ENCODE results near the gene AZIN2.
"Not testable (repeated sequence)": the region's sequence is repeated elsewhere in the genome, so short reads cannot be mapped to it uniquely, and the experiment has no call there.

The AZIN2 gene

DNA sequence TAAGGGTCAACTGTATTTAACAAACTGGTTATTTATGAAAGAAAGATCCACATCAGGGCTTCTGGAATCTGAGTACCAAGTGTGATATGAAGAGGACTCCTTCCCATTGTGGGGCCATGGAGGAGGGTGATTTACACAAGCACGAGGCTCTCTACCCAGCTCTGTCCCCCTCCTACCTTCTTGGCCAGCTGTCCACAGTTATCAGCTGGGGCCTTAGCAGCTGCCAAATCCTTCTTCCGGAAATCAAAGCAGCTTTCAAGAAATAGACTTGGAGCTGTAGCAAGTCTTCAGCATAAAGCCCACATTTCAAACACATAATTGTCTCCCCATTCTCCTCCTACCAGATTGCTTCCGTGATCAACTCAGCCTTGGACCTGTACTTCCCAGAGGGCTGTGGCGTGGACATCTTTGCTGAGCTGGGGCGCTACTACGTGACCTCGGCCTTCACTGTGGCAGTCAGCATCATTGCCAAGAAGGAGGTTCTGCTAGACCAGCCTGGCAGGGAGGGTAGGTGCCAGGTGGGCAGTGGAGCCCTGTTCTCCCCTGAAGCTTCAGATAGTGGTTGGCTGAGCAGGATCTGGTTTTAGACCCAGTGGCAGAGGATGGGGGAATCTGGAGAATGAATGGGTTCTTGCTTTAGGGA is 15.5 kb downstream of the AZIN2 start:
- DNase-seq: no peak

DNA sequence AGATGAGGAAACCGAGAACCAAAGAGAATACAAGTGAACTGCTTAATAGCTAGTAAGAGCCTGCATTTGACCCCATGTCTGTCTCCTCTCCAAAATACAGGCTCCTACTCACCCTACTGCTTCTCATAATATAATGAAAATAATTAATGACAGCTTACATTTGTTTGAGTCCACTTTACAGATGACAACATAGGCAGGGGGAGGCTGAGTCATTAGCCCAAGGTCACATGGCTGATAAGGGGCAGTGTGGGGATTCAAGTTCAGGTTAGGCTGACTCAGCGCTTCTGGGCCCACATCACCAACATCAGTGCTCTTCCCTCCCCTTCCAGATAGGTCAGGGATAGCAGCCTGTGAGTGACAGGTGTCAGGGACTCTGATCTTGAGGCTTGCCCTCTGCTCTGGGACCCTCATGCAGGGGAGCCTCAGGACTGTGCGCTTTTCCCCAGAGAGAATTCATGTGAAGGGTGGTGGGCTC is 16.2 kb downstream of the AZIN2 start:
- DNase-seq: no peak

DNA sequence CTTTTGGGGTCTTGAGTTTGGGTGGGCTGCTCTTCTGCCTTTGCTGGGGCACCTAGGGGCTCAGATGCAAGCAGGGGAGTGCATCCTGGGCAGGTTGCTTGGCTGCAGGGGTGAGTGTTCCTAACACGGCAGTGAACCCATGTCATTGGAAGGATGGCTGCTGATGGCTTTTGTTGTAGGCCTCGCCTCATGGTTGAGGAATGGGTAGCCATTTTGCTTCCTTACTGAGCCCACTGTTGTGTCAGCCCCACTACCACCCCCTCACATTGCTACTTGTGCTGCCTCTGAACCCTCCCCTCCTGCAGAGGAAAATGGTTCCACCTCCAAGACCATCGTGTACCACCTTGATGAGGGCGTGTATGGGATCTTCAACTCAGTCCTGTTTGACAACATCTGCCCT is 16.8 kb downstream of the AZIN2 start:
- no peak for DNase-seq

DNA sequence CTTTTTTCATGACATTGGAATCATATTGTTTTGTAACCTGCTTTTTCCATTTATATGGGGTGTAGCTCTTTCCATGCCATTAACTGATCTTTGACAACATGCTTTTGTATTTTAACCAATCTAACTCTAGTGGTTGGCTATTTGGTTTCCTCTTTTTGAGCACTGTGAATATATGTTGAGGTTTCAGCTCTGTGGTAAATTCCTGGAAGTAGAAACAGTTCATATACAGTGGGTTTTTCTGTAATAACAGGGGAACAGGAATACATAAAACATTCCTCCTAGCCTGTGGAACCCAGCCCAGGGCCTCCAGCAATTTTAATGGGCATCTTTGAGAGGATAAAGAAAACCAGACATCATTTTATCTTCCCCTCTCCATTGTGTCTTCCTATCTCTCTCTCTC is 17.4 kb downstream of the AZIN2 start:
- DNase-seq: no peak

DNA sequence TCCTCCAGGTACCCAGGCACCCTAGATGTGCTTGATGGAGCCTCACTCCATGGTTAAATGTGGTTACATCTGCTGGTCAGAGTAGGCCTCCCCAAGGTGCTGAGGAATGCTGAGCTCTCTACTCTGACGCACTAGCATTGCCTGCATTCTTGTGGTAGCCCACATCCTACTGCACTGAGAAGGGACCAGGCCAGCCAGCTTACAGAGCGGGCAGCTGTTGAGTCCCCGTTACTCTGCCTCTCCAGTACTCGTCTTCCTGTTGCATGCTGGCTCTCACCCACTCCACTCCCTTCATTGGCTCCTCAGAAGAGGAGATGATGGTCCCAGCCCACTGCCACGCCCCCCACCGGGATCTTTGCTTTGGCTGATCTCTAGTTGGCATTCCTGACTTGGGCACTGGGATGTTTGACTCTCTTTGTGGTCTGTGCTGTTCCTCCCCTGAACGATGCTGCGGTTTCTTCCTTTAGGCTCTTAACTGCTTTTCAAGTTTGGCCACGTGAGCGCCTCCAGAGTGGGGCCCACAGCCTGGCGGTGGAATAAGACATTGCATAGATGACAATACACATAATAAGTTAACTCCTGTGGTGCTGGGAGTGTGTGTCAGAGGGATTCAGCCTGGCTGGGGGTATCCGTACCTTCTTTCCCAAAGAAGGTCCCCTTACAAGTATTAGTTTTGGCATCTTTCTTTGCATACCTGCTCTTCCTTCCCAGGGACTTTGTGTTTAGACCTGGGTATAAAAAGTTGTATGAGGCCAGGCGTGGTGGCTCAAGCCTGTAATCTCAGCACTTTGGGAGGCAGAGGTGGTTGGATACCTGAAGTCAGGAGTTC is 18.6 kb downstream of the AZIN2 start:
- DNase-seq: peak; percentile 84

DNA sequence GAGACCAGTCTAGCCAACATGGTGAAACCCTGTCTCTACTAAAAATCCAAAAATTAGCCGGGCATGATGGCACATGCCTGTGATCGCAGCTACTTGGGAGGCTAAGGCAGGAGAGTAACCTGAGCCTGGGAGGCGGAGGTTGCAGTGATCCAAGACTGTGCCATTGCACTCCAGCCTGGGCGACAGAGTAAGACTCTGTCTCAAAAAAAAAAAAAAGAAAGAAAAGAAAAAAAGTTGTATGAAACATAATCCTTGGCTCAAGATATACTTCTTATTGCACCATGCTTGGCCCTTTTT is 19.1 kb downstream of the AZIN2 start:
- not testable (repeated sequence) for DNase-seq

DNA sequence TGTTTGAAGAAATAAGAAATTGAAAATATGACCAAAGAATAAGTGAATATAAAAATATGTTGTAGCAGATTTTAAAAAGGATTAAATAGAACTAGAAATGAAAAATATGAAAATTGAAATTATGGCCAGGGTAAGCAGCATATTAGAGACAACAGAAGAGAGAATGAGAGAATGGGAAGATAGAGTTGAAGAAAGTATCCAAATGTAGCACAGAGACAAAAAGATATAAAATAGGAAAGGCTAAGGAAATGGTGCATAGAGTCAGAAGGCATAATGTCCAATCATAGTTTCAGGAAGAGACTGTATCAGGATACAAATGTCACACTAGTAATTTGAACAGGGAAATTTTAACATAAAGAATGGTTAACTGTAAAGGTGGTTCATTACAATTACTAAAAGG is 29.5 kb downstream of the AZIN2 start:
- no peak for DNase-seq

DNA sequence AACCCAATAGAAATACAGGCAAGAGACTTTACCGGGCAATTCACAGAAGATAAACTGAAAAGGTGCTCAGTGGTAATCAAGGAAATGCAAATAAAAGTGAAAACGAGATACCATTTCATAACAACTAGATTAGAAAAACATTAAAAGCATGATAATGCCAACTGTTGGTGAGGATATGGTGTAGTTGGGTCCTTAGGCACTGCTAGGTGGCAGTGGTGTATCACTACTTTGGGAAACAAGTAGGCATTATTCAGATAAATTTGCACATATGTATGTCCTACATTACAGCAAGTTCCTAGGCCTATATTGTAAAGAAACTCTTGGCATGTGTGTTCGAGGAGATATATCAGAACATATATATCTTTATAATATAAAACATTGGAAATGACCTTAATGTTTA is 31.0 kb downstream of the AZIN2 start:
- DNase-seq: no peak

DNA sequence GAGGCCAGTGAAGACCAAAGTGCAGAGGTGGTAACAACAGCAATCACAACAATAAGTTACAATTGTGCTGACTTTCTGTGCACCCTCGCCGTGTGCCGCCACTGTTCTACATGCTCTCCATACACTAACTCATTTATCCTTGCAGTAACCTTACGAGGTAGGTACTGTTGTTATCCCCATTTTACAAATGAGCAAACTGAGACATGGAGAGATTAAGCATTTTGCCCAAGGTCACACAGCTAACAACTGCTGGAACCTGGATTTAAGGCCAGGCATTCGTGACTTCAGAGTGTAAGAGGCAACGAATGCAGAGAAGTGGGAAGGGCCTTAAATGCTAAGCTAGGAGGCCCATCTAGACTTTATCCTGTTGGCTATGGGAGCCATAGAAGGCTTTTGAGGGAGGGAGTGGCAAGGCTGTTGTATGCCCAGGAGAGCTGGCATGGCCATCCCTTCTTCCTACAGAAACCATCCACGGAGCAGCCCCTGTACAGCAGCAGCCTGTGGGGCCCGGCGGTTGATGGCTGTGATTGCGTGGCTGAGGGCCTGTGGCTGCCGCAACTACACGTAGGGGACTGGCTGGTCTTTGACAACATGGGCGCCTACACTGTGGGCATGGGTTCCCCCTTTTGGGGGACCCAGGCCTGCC is 36.6 kb downstream of the AZIN2 start:
- DNase-seq: no peak

DNA sequence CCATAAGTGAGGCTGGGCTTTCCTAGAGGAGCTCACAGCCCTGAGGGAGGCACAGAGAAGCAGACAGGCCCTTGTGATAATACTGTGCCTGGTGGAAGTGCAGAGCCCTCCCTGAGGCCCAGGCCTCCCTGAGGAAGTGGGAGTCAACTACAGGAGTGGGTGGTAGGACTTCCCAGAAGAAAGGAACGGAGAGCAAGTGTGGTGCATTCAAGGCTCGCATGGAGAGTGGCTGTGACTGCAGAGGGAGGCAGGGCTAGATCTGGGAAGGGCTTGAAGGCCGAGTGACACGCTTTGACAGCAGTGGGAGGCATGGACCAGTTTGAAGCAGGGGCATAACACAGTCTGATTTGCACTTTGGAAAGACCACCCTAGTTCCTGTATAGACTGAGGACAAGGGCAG is 37.3 kb downstream of the AZIN2 start:
- no peak for DNase-seq

DNA sequence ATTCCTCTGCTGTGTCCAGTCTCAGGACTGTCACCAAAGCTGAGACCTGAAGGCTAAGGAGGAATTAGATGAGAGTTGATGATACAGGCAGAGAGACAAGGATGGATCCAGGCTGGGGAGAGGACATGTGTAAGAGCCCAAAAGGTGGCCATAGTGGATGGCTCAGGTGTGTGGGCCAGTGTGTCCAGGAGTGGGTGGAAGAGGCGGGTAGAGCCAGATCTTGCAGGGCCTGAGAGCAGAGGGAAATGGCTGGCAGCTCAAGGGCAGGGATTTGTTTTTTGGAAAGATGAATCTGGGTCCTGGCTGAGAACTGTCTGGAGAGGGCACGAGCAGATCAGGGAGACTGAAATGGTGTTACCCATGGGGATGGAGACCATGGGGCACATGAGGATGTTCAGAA is 38.1 kb downstream of the AZIN2 start:
- DNase-seq: no peak

DNA sequence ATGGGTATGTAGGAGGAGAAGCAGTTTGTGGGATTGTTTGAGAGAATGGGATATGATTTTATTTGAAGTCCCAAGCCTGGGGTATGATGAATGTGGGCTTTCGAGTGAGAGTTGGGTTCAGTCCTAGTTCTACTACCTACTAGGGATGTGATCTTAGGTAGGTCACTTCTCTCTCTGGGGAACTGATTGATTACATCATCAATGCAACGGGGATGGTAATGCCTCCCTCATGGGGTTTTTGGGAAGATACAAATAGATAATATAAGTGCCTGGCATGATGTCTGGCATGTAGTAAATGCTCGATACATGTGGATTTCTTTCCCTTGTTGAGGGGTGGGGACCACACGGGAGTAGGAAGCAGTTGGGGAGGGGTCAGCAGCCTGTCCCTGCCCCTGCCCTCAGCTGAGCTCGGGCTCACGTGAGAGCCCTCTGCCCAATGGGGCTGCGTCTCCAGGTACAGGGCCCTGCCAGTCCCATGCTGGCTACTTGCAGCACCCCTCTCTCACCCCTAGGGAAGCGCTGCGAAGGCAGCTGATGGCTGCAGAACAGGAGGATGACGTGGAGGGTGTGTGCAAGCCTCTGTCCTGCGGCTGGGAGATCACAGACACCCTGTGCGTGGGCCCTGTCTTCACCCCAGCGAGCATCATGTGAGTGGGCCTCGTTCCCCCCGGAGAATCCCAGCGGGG is 38.7 kb downstream of the AZIN2 start:
- no peak for DNase-seq

DNA sequence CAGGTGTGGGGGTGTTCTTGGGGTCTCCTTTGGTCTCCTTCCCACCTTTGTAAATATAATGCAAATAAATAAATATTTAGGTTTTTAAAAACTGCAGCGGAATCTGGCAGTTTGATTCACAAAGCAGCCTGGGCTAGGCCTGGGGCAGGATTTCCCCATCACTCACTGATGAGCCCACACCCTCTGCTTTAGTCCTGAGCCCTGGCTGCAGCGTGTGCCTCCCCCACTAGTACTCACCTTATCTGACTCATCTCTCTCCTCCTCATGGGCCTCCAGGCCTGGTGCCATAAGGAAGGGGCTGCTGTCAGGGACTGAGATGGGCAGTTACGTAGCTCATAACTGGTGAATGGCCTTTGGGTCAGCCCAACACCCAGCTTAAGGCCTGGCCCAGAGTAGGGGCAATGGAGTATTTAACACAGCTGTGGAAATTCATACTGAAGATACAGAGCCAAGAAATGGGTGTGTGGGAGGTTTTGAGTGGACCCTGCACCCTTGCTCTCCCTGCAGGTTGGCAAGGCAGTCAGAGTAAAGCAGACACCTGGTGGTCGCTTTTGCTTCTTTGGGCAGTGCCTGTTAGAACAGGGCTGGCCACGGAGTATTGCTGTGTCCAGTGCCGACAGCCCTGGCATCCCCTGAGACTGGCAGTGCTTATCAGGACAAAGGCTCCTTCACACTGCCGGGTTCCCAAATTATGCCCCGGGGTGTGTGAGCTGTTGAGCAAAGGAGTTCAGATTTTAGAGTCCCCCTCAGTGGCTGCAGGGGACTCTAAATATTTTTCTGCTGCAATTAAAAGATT is 39.7 kb downstream of the AZIN2 start:
- DNase-seq: no peak

DNA sequence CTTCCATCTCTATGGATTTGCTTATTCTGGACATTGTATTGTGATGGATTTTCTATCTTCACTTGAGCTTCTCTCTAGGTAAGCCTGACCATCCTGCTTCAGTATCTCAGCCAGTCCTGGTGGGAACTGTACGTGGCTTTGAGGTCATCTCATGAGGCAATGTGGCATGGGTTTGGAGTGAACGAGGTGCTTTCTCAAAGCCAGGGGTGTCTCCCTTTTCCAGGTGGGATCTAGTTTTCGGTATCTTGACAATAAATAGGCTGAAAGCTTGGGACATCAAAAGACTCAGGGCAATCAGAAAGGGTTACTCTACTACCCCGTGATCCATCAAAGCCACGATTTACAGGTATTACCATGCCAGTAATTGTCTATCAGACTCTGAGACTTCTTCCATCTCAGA is 40.8 kb downstream of the AZIN2 start:
- DNase-seq: no peak

DNA sequence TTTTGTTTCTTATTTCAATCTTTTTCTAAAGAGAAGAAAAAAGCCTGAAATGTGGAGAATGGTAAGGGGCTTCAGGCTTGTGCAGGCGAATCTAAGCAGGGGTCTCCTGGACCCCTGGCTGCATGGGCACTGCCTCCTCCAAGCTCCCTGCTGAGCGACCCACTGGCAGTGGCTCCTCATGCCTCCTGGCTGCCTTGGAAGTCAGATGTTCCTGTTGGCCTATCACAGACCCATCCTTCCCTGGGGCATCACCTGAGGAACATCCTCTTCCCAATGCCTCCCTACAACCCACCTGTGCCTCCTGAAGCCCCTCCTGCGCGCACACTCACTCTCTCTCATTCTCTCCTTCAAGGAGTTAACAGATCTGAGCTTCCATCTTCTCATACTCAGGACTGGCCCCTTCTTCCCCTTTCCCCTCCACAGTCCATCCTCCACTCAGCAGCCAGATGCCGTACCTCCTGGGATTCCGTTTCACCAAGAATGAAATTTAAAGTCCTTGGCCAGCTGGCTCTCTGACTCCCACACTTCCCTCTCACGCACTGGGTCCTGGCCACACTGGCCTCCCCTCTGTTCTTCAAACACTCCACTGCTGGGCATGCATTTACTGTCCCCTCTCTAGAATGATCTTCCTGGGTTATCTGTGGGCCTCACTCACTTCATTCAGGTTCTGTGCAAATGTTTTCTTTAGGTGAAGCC is 41.7 kb downstream of the AZIN2 start:
- DNase-seq: no peak

DNA sequence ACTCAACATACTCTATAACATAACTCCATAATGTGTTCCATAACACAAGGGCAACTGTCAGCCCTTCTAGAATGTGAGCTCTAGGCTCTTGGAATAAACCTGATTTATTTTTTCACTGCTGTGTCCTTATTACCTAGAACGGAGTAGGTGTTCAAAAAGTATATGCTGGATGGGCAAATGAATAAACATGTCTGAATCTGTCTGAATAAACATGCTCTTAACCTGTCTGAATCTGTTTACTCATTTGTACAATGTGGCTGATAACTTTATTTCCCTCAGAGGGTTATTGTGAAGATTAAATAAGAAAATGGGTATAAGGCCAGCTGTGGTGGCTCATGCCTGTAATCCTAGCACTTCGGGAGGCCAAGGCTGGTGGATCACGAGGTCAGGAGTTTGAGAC is 42.3 kb downstream of the AZIN2 start:
- DNase-seq: no peak

DNA sequence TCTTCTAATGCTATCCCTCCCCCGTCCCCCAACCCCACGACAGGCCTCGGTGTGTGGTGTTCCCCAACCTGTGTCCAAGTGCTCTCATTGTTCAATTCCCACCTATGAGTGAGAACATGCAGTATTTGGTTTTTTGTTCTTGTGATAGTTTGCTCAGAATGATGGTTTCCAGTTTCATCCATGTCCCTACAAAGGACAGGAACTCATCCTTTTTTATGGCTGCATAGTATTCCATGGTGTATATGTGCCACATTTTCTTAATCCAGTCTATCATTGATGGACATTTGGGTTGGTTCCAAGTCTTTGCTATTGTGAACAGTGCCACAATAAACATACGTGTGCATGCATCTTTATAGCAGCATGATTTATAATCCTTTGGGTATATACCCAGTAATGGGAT is 43.7 kb downstream of the AZIN2 start:
- DNase-seq: not testable (repeated sequence)

DNA sequence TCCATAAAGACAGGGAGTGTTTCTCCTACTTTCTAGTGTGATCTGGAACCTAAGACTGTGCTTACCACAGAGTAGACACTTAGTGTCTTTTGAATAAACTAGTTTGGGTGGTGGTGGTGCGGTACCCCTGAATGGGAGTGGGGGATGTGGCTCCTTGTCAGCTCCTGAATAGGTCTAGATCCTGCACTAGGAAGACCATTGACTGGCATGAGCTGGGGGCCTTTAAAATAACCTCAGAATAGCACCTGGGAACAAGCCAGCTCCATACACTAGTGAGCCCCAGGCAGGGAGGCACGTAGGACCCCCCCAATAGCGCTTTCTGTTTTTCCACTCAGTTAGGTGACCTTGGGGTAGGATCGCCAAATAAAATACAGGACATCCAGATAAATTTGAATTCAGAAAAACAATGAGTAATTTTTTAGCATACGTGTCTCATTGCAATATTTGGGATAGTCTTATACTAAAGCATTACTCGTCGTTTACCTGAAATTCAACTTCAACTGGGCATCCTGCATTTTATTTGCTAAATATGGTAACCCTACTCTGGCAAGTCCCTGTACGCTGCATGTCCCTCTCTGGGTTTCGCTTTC is 45.6 kb downstream of the AZIN2 start:
- no peak for DNase-seq

DNA sequence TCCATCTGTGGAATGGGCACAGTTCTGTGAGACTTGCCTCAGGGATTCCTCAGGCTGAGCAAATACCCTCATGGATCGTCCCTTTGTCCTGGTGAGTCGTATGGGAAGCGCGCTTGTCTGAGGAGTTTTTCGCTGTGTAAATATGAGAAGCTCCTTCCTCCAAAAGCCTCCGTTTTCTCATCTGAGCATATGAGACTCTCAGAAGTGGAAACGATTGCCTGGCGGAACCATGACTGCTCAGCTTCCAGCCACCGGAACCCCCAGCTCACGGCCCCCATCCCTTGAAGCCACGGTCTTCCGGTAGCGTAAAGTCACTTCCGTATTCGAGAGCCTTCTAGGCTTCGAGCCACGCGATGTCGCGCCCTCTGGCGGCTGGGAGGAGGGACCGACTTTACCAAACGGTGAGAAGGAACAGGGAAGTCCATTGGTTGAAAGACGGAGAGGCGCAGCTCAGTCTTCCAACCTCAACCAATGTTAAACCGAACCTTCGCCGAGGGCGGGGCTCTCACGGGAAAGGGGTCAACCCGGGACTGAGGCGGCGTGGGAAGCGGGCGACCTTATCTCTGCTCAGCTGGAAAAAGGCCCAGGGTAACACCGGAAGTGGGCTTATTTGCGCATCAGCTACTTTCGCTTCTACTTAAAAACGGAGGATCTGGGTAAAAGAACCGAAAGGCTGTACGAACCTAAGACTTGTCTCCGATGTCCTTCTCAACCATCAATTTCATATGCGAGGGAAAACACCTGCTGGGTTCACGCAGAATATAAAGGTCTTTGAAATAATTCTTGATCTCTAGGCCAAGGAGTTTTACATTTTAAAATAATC is 46.3 kb downstream of the AZIN2 start:
- DNase-seq: peak; percentile 98

DNA sequence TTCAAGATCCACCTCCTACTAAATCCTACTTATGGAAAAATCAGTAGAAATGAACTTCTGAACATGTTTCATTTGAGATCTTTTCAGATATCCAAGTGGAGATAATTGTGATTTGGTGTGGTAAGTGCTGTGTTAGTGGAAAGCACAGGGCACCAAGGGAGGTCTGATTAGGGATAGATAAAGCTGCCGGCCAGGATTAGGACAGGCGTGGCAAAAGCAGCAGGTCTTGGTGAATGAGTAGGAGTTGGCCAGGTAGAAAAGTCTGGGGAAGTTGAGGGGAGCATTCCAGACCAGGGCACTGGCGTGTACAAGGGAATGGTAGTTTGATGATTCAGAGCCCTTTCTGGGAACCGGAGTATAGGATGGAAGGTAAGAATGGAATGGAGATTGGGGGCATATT is 47.8 kb downstream of the AZIN2 start:
- peak; percentile 34 for DNase-seq

DNA sequence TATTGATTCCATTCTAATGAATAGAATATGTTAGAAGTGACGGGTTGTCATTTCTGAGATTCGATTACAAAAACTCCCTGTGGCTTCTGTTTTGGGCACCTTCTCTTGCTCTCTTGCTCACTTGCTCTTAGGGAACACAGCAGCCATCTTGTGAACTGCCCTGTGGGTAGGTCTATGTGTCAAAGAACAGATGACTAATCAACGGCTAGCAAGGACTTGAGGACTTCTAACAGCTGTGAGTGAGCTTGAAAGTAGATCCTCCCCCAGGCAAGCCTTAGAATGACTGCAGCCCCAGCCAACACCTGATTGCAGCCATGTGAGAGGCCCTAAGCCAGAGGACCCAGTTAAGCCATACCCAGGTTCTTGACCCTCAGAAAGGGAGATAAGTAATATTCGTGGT is 49.3 kb downstream of the AZIN2 start:
- DNase-seq: peak; percentile 56

Measured in activated CD8-positive, alpha-beta memory T cell treated with anti-CD3 and anti-CD28 coated beads, Interleukin-2, amount 50 U/mL, for 48 hours (primary cell).